Hepatocyte (in vitro differentiated cells): ENCODE results near the gene TMED8. TPM values are rescaled to one million over a fixed set of nuclear protein-coding genes. Genes with fewer than 3 reads are reported as not detected.

Source experiments
- DNase-seq: peaks from one replicate; pipeline ENCODE4 v3.0.0-alpha.2; 2016; ENCODE audit warnings: low spot score
- H2AFZ ChIP-seq: fragments of 200-600 bp; sonication (generic); 2 replicates; pipeline ENCODE4 v1.6.0; 2016; ENCODE audit warnings: antibody characterized with exemption, mild to moderate bottlenecking
- H3K27ac ChIP-seq: fragments of 200-600 bp; sonication (generic); 2 replicates; pipeline ENCODE4 v1.5.1; 2016; ENCODE audit warnings: mild to moderate bottlenecking
- H3K27me3 ChIP-seq: fragments of 200-600 bp; sonication (generic); 2 replicates; pipeline ENCODE4 v1.6.1; 2016
- H3K36me3 ChIP-seq: fragments of 200-600 bp; sonication (generic); replicated peaks from 2 replicates; pipeline ENCODE4 v1.5.1; 2016; ENCODE audit warnings: low read depth; ENCODE audit not compliant: insufficient read depth
- H3K4me1 ChIP-seq: fragments of 200-600 bp; sonication (generic); 2 replicates; pipeline ENCODE4 v1.5.1; 2016; ENCODE audit warnings: mild to moderate bottlenecking, moderate library complexity; ENCODE audit not compliant: insufficient read depth
- H3K4me2 ChIP-seq: fragments of 200-600 bp; sonication (generic); 2 replicates; pipeline ENCODE4 v1.6.0; 2016
- H3K4me3 ChIP-seq: fragments of 200-600 bp; sonication (generic); 2 replicates; pipeline ENCODE4 v1.5.1; 2016; ENCODE audit warnings: mild to moderate bottlenecking
- H3K79me2 ChIP-seq: fragments of 200-600 bp; sonication (generic); 2 replicates; pipeline ENCODE4 v1.6.0; 2017; ENCODE audit warnings: mild to moderate bottlenecking
- H3K9me2 ChIP-seq: fragments of 200-600 bp; sonication (generic); replicated peaks from 2 replicates; pipeline ENCODE4 v1.6.0; 2017; ENCODE audit warnings: mild to moderate bottlenecking; ENCODE audit not compliant: insufficient read depth
- H3K9me3 ChIP-seq: fragments of 200-600 bp; sonication (generic); 2 replicates; pipeline ENCODE4 v1.5.1; 2016; ENCODE audit warnings: low read depth, mild to moderate bottlenecking
- H4K20me1 ChIP-seq: fragments of 200-600 bp; sonication (generic); 2 replicates; pipeline ENCODE4 v1.6.0; 2016; ENCODE audit warnings: mild to moderate bottlenecking; ENCODE audit not compliant: insufficient read depth, poor library complexity, severe bottlenecking
- EZH2 ChIP-seq: fragments of 200-600 bp; sonication (generic); IDR thresholded peaks from 2 replicates; pipeline ENCODE4 v1.6.1; 2016; ENCODE audit warnings: antibody characterized with exemption, mild to moderate bottlenecking, borderline replicate concordance
- EZH2phosphoT487 ChIP-seq: fragments of 200-600 bp; sonication (generic); IDR thresholded peaks from one replicate; pipeline ENCODE4 v1.6.1; 2018; ENCODE audit warnings: antibody characterized with exemption, mild to moderate bottlenecking, low read depth, moderate library complexity; ENCODE audit not compliant: unreplicated experiment, severe bottlenecking
- WGBS: methylation state at CpG from one replicate; pipeline ENCODE4 v1.1.6; 2016; ENCODE audit warnings: low lambda C conversion rate; ENCODE audit errors: missing lambda C conversion rate; 5-methylcytosine and 5-hydroxymethylcytosine counted together
- polyA plus RNA-seq: library from polyadenylated mRNA; unstranded; fragments of >200 nt; fragmentation: Nextera tagmentation; extraction: Ambion mirVana; gene quantifications from 2 replicates; pipeline ENCODE4 v1.2.1, GENCODE V29; 2016
- total RNA-seq: library from RNA; depleted of rRNA; stranded (reverse); fragments of >200 nt; gene quantifications from 2 replicates; pipeline ENCODE4 v1.2.3, GENCODE V29; 2014
- TF ChIP-seq, protein P1 (sequence below): fragments of 200-600 bp; sonication (generic); IDR thresholded peaks from 2 replicates; pipeline ENCODE4 v1.5.1; 2016; ENCODE audit warnings: antibody characterized with exemption, mild to moderate bottlenecking; ENCODE audit not compliant: poor library complexity

Gene TMED8
- total and polyA plus RNA-seq, 2 experiments from 2014 or later, result 4.0 to 16.0 TPM

DNA sequence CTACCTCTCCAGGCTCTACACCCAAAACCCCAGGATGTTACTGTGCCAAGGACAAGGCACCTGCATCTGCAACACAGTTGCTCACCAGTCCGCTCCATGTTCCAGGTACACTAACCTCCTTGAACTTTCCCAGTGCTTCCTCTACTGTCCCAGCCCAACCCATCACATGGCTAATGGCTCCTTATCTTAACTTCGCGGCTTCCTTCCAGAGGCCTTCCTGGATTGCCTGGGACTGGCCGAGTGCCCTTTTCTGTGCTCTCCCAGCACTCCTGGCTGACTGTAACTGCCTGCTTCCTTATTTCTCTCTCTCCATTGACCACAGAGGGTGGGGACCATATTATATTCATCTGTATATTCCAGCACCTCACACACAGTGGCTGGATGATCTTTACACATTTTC, 77.1 kb downstream of the TMED8 start:
- H3K79me2 ChIP-seq, result no peaks in the 10 kb centered on the region
- H3K4me2 ChIP-seq, result no peak overlapping the region
- no peak overlapping the region for H3K4me3 ChIP-seq
- H3K9me2 ChIP-seq, result no peaks in the 10 kb centered on the region
- no peaks in the 10 kb centered on the region for H3K36me3 ChIP-seq
- DNase-seq, result no peak
- H3K27ac ChIP-seq, result no peak overlapping the region
- H2AFZ ChIP-seq, result no peak overlapping the region
- no peaks in the 10 kb centered on the region for H4K20me1 ChIP-seq
- TF ChIP-seq, protein P1, sequence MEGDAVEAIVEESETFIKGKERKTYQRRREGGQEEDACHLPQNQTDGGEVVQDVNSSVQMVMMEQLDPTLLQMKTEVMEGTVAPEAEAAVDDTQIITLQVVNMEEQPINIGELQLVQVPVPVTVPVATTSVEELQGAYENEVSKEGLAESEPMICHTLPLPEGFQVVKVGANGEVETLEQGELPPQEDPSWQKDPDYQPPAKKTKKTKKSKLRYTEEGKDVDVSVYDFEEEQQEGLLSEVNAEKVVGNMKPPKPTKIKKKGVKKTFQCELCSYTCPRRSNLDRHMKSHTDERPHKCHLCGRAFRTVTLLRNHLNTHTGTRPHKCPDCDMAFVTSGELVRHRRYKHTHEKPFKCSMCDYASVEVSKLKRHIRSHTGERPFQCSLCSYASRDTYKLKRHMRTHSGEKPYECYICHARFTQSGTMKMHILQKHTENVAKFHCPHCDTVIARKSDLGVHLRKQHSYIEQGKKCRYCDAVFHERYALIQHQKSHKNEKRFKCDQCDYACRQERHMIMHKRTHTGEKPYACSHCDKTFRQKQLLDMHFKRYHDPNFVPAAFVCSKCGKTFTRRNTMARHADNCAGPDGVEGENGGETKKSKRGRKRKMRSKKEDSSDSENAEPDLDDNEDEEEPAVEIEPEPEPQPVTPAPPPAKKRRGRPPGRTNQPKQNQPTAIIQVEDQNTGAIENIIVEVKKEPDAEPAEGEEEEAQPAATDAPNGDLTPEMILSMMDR, result no peak
- no peak for TF ChIP-seq EZH2phosphoT487
- no peak for TF ChIP-seq EZH2
- 83% methylated on average over 4 of the region's 4 CpGs for WGBS
- H3K4me1 ChIP-seq, result peaks cover 22% of the 10 kb centered on the region
- no peaks in the 10 kb centered on the region for H3K27me3 ChIP-seq
- no peaks in the 10 kb centered on the region for H3K9me3 ChIP-seq

DNA sequence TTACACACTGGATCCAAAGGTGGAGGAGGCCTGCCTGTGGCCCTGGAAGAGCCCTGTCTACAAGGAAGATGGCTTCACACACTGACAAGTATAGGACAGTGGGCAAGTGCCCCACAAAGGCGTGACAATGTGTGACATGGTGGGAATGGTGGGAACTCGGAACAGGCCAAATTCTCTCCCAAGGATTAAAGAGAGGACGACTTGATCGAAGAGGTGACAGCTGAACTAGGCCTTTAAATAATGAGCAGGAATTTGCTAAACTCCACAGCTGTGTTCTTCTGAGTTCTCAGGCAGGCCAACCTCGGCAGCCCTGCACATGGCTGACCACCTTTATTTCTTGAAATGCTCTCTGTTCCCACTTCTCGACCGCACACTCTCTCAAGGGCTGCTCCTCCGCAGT, 80.0 kb downstream of the TMED8 start:
- no peaks in the 10 kb centered on the region for H3K9me2 ChIP-seq
- WGBS, result 93% methylated on average over 8 of the region's 8 CpGs
- no peaks in the 10 kb centered on the region for H3K36me3 ChIP-seq
- H3K4me2 ChIP-seq, result no peak overlapping the region
- no peaks in the 10 kb centered on the region for H3K27me3 ChIP-seq
- H3K79me2 ChIP-seq, result no peaks in the 10 kb centered on the region
- no peak overlapping the region for H2AFZ ChIP-seq
- no peaks in the 10 kb centered on the region for H4K20me1 ChIP-seq
- no peaks in the 10 kb centered on the region for H3K9me3 ChIP-seq
- DNase-seq, result no peak
- TF ChIP-seq EZH2phosphoT487, result no peak
- no peak for TF ChIP-seq EZH2
- TF ChIP-seq, protein P1, result no peak
- H3K4me3 ChIP-seq, result no peak overlapping the region
- H3K4me1 ChIP-seq, result no peaks in the 10 kb centered on the region
- H3K27ac ChIP-seq, result no peak overlapping the region

DNA sequence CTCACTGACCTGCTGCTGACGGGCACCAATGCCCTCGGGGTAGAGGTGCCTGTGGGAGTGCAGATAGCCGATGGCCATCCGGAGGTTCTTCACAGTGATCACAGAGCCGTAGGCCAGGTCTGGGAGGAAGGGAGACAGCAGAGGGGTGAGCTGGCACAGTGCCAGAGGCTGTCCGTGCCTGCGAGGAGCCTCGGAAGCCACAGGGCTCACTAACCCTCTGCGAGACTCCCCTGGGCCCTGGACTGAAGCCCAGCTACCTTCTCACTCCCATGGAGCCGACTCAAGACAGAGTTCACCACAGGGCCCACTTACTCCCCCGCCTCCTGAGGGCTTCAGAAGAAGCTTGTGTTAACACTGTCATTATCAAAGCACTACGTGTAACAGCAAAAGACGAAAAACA, 80.7 kb downstream of the TMED8 start:
- Histone ChIP-seq H3K9me2 (no peaks in the 10 kb centered on the region), H3K4me2 (no peak overlapping the region), H3K27me3 (no peaks in the 10 kb centered on the region), H4K20me1 (no peaks in the 10 kb centered on the region), H3K36me3 (no peaks in the 10 kb centered on the region), H3K4me3 (no peak overlapping the region), H3K27ac (no peak overlapping the region), H3K4me1 (no peaks in the 10 kb centered on the region), H3K79me2 (no peaks in the 10 kb centered on the region), H3K9me3 (no peaks in the 10 kb centered on the region), H2AFZ (no peak overlapping the region)
- TF ChIP-seq EZH2 (no peak), EZH2phosphoT487 (no peak)
- TF ChIP-seq, protein P1, result no peak
- no peak for DNase-seq
- 78% methylated on average over 13 of the region's 13 CpGs for WGBS

DNA sequence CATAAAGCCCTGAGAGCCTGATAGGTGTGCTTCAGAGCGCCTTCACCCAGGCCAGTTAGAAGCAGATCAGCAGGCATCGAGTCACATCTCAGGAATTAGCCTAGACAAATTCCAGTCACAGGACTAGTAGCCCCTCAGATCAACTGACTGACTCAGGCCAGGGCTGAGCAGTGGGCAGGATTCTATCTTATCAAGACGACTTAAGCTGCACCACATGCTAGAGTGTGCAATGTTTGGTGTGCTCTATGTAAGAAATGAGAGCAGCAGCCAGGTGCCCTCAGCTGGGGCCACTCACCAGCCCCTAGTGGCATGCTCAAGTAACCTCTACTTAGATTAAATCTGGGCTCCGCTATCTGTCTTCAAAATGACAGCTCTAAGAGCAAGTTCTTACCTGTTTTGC, 86.2 kb downstream of the TMED8 start:
- Histone ChIP-seq H2AFZ (no peak overlapping the region), H4K20me1 (no peaks in the 10 kb centered on the region), H3K79me2 (no peaks in the 10 kb centered on the region), H3K9me2 (no peaks in the 10 kb centered on the region), H3K9me3 (no peaks in the 10 kb centered on the region), H3K4me1 (no peaks in the 10 kb centered on the region), H3K4me3 (no peak overlapping the region), H3K27ac (no peak overlapping the region), H3K36me3 (no peaks in the 10 kb centered on the region), H3K4me2 (no peak overlapping the region), H3K27me3 (no peaks in the 10 kb centered on the region)
- WGBS, result 71% methylated on average over 4 of the region's 4 CpGs
- peak; percentile 35 for DNase-seq
- TF ChIP-seq, protein P1, result no peak
- no peak for TF ChIP-seq EZH2phosphoT487
- no peak for TF ChIP-seq EZH2
